ENCODE measurements around the gene UNK. TPM values are rescaled to one million over a fixed set of nuclear protein-coding genes. Genes with fewer than 3 reads are reported as not detected.
A peak's percentile ranks its signal among the peaks of the same experiment; 100 is the strongest.

The UNK gene
- total and polyA plus RNA-seq, 8 donors, result 3.5 to 102 (median 19.5) TPM

- peaks cover 51 to 89% (median 80%) of the 10 kb centered on the region in 4 donors for H3K4me1 ChIP-seq
Observed at GRCh38 chr17:75874323-75875181, 89.9 kb downstream of the UNK start.

More at GRCh38 chr17:75874323-75875181, 89.9 kb downstream of the UNK start:
- no peak overlapping the region for H3K4me3 ChIP-seq
- H3K27me3 ChIP-seq, result peaks cover 0 to 14% (median 0%) of the 10 kb centered on the region in 3 donors
- 89 to 95% (median 92%) methylated on average over 22 to 38 of the region's 38 CpGs for WGBS, 5 donors
- DNase-seq, result no peak
- TF ChIP-seq EP300 (IDR thresholded peaks at IDR 0.05) (no peak), POLR2A (IDR thresholded peaks at IDR 0.05) (no peak), POLR2AphosphoS5 (IDR thresholded peaks at IDR 0.05) (no peak)
- TF ChIP-seq, protein P1, sequence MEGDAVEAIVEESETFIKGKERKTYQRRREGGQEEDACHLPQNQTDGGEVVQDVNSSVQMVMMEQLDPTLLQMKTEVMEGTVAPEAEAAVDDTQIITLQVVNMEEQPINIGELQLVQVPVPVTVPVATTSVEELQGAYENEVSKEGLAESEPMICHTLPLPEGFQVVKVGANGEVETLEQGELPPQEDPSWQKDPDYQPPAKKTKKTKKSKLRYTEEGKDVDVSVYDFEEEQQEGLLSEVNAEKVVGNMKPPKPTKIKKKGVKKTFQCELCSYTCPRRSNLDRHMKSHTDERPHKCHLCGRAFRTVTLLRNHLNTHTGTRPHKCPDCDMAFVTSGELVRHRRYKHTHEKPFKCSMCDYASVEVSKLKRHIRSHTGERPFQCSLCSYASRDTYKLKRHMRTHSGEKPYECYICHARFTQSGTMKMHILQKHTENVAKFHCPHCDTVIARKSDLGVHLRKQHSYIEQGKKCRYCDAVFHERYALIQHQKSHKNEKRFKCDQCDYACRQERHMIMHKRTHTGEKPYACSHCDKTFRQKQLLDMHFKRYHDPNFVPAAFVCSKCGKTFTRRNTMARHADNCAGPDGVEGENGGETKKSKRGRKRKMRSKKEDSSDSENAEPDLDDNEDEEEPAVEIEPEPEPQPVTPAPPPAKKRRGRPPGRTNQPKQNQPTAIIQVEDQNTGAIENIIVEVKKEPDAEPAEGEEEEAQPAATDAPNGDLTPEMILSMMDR (IDR thresholded peaks at IDR 0.05), result no peak
- peaks cover 8 to 23% (median 18%) of the 10 kb centered on the region in 4 donors for H3K36me3 ChIP-seq
- intact Hi-C loops (cut with DNase I; ENCODE audit: low total_unique reads), result no loop called here
- no peaks in the 10 kb centered on the region for H3K9me3 ChIP-seq
- H3K27ac ChIP-seq, result peak overlapping the region; percentile 91 to 96 (median 93)

Other genes starting within 250 kb of the UNK start
- 100 to 1,000 TPM; 138 to 515 (median 186) TPM for gene MYO15B, start 197.0 kb upstream of the UNK start, total RNA-seq
- gene MYO15B, start 197.0 kb upstream of the UNK start, polyA plus RNA-seq, result 10 to 100 TPM; 67.7 to 82.3 (median 68.5) TPM
- 10 to 100 TPM in 1 of 5 donors, 1 to 10 TPM in 1, under 1 TPM in 1, not detected in 2; 0.58 to 12.7 (median 3.6) TPM for gene SMIM5, start 151.4 kb upstream of the UNK start, total RNA-seq
- 10 to 100 TPM in 1 of 3 donors, 1 to 10 TPM in 2; 5.9 to 29.5 (median 10.0) TPM for gene SMIM5, start 151.4 kb upstream of the UNK start, polyA plus RNA-seq
- 100 to 1,000 TPM in 2 of 5 donors, 10 to 100 TPM in 3; 21.4 to 229 (median 46.7) TPM for gene RECQL5, start 117.7 kb upstream of the UNK start, total RNA-seq
- 10 to 100 TPM; 29.6 to 61.4 (median 50.8) TPM for gene RECQL5, start 117.7 kb upstream of the UNK start, polyA plus RNA-seq
- gene SAP30BP, start 117.5 kb upstream of the UNK start, total RNA-seq, result 100 to 1,000 TPM in 2 of 5 donors, 10 to 100 TPM in 3; 24.6 to 154 (median 72.9) TPM
- 10 to 100 TPM; 59.0 to 82.5 (median 72.8) TPM for gene SAP30BP, start 117.5 kb upstream of the UNK start, polyA plus RNA-seq
- gene ITGB4, start 63.3 kb upstream of the UNK start, total RNA-seq, result 100 to 1,000 TPM in 4 of 5 donors, 10 to 100 TPM in 1; 66.8 to 137 (median 132) TPM
- gene ITGB4, start 63.3 kb upstream of the UNK start, polyA plus RNA-seq, result 10 to 100 TPM; 33.6 to 66.1 (median 60.3) TPM
- gene GALK1, start 19.6 kb upstream of the UNK start, total RNA-seq, result 10 to 100 TPM in 4 of 5 donors, 1 to 10 TPM in 1; 7.6 to 57.1 (median 27.5) TPM
- gene GALK1, start 19.6 kb upstream of the UNK start, polyA plus RNA-seq, result 10 to 100 TPM; 32.7 to 41.0 (median 40.6) TPM
- 10 to 100 TPM in 4 of 5 donors, 1 to 10 TPM in 1; 9.0 to 45.5 (median 25.5) TPM for gene UNC13D, start 59.6 kb downstream of the UNK start, total RNA-seq
- 10 to 100 TPM in 2 of 3 donors, 1 to 10 TPM in 1; 6.4 to 18.5 (median 17.9) TPM for gene UNC13D, start 59.6 kb downstream of the UNK start, polyA plus RNA-seq
- 100 to 1,000 TPM in 1 of 5 donors, 10 to 100 TPM in 4; 28.6 to 122 (median 46.1) TPM for gene WBP2, start 70.5 kb downstream of the UNK start, total RNA-seq
- gene WBP2, start 70.5 kb downstream of the UNK start, polyA plus RNA-seq, result 100 to 1,000 TPM in 1 of 3 donors, 10 to 100 TPM in 2; 87.3 to 104 (median 98.6) TPM
- 10 to 100 TPM in 4 of 5 donors, 1 to 10 TPM in 1; 3.5 to 40.4 (median 11.9) TPM for gene TRIM47, start 93.8 kb downstream of the UNK start, total RNA-seq
- 10 to 100 TPM; 24.2 to 34.7 (median 28.4) TPM for gene TRIM47, start 93.8 kb downstream of the UNK start, polyA plus RNA-seq
- 10 to 100 TPM in 3 of 5 donors, 1 to 10 TPM in 1, not detected in 1; 9.2 to 26.6 (median 16.9) TPM for gene TRIM65, start 112.1 kb downstream of the UNK start, total RNA-seq
- 10 to 100 TPM in 1 of 3 donors, 1 to 10 TPM in 2; 8.1 to 10.6 (median 9.5) TPM for gene TRIM65, start 112.1 kb downstream of the UNK start, polyA plus RNA-seq
- 100 to 1,000 TPM in 1 of 5 donors, 10 to 100 TPM in 3, 1 to 10 TPM in 1; 9.3 to 244 (median 29.9) TPM for gene MRPL38, start 120.1 kb downstream of the UNK start, total RNA-seq
- 10 to 100 TPM; 54.2 to 89.2 (median 73.9) TPM for gene MRPL38, start 120.1 kb downstream of the UNK start, polyA plus RNA-seq
- 10 to 100 TPM in 4 of 5 donors, 1 to 10 TPM in 1; 3.8 to 21.7 (median 19.6) TPM for gene FBF1, start 156.2 kb downstream of the UNK start, total RNA-seq
- 10 to 100 TPM in 1 of 3 donors, 1 to 10 TPM in 2; 1.7 to 10.4 (median 6.8) TPM for gene FBF1, start 156.2 kb downstream of the UNK start, polyA plus RNA-seq
- gene ACOX1, start 194.4 kb downstream of the UNK start, total RNA-seq, result 100 to 1,000 TPM in 1 of 5 donors, 10 to 100 TPM in 4; 28.1 to 133 (median 71.8) TPM
- gene ACOX1, start 194.4 kb downstream of the UNK start, polyA plus RNA-seq, result 10 to 100 TPM; 11.9 to 26.5 (median 20.6) TPM
- 100 to 1,000 TPM in 1 of 5 donors, 10 to 100 TPM in 3, not detected in 1; 14.2 to 121 (median 19.3) TPM for gene TEN1, start 194.4 kb downstream of the UNK start, total RNA-seq
- 10 to 100 TPM; 37.1 to 66.6 (median 52.4) TPM for gene TEN1, start 194.4 kb downstream of the UNK start, polyA plus RNA-seq
- 10 to 100 TPM in 1 of 5 donors, 1 to 10 TPM in 3, not detected in 1; 3.1 to 20.4 (median 7.3) TPM for gene CDK3, start 216.0 kb downstream of the UNK start, total RNA-seq
- gene CDK3, start 216.0 kb downstream of the UNK start, polyA plus RNA-seq, result 10 to 100 TPM in 1 of 3 donors, 1 to 10 TPM in 2; 7.3 to 17.2 (median 8.2) TPM
- gene EVPL, start 242.5 kb downstream of the UNK start, total RNA-seq, result 10 to 100 TPM in 2 of 5 donors, 1 to 10 TPM in 3; 1.2 to 89.8 (median 9.7) TPM
- 100 to 1,000 TPM in 1 of 3 donors, 1 to 10 TPM in 2; 1.8 to 105 (median 8.2) TPM for gene EVPL, start 242.5 kb downstream of the UNK start, polyA plus RNA-seq